ENCODE measurements around the gene WDR35.

Gene WDR35

GRCh38 chr2:19887510-19887909 lies 102.4 kb downstream of the WDR35 start:
- Histone ChIP-seq H2AFZ (no peak overlapping the region), H3K27ac (no peak overlapping the region), H3K36me3 (ENCODE audit: control insufficient read depth, insufficient read depth, low read length) (no peaks in the 10 kb centered on the region), H3K79me2 (no peaks in the 10 kb centered on the region), H3K4me1 (no peaks in the 10 kb centered on the region), H3K4me2 (ENCODE audit: low read length) (no peak overlapping the region), H3K27me3 (ENCODE audit: control insufficient read depth, insufficient read depth, low read length) (no peaks in the 10 kb centered on the region), H3K9me3 (ENCODE audit: control insufficient read depth, low read length) (no peaks in the 10 kb centered on the region), H3K4me3 (ENCODE audit: low read depth, low read length) (no peak overlapping the region), H3K9ac (no peak overlapping the region)
- no peak for TF ChIP-seq CTCF (IDR thresholded peaks at IDR 0.05)

- no peak for TF ChIP-seq CTCF (IDR thresholded peaks at IDR 0.05)
These were observed 103.6 kb downstream of the WDR35 start for GRCh38 chr2:19886261-19886660.

GRCh38 chr2:19885791-19886190 lies 104.1 kb downstream of the WDR35 start:
- no peak overlapping the region for H3K4me2 ChIP-seq (ENCODE audit: low read length)
- H2AFZ ChIP-seq, result no peak overlapping the region
- H3K9me3 ChIP-seq (ENCODE audit: control insufficient read depth, low read length), result no peaks in the 10 kb centered on the region
- H3K79me2 ChIP-seq, result no peaks in the 10 kb centered on the region
- no peak overlapping the region for H3K9ac ChIP-seq
- no peaks in the 10 kb centered on the region for H3K36me3 ChIP-seq (ENCODE audit: control insufficient read depth, insufficient read depth, low read length)
- TF ChIP-seq CTCF (IDR thresholded peaks at IDR 0.05), result no peak
- H3K27ac ChIP-seq, result no peak overlapping the region
- no peaks in the 10 kb centered on the region for H3K27me3 ChIP-seq (ENCODE audit: control insufficient read depth, insufficient read depth, low read length)
- no peak overlapping the region for H3K4me3 ChIP-seq (ENCODE audit: low read depth, low read length)
- no peaks in the 10 kb centered on the region for H3K4me1 ChIP-seq

More at GRCh38 chr2:19886261-19886660, 103.6 kb downstream of the WDR35 start:
- H3K27ac ChIP-seq, result no peak overlapping the region
- no peak overlapping the region for H3K4me3 ChIP-seq (ENCODE audit: low read depth, low read length)
- no peaks in the 10 kb centered on the region for H3K9me3 ChIP-seq (ENCODE audit: control insufficient read depth, low read length)
- no peaks in the 10 kb centered on the region for H3K79me2 ChIP-seq
- no peaks in the 10 kb centered on the region for H3K4me1 ChIP-seq
- no peak overlapping the region for H3K4me2 ChIP-seq (ENCODE audit: low read length)
- no peak overlapping the region for H3K9ac ChIP-seq
- no peaks in the 10 kb centered on the region for H3K36me3 ChIP-seq (ENCODE audit: control insufficient read depth, insufficient read depth, low read length)
- no peak overlapping the region for H2AFZ ChIP-seq
- H3K27me3 ChIP-seq (ENCODE audit: control insufficient read depth, insufficient read depth, low read length), result no peaks in the 10 kb centered on the region

- Histone ChIP-seq H3K4me3 (ENCODE audit: low read depth, low read length) (no peak overlapping the region), H3K27ac (no peak overlapping the region), H3K9me3 (ENCODE audit: control insufficient read depth, low read length) (no peaks in the 10 kb centered on the region), H3K79me2 (no peaks in the 10 kb centered on the region), H3K4me2 (ENCODE audit: low read length) (no peak overlapping the region), H2AFZ (no peak overlapping the region), H3K27me3 (ENCODE audit: control insufficient read depth, insufficient read depth, low read length) (no peaks in the 10 kb centered on the region), H3K36me3 (ENCODE audit: control insufficient read depth, insufficient read depth, low read length) (no peaks in the 10 kb centered on the region), H3K9ac (no peak overlapping the region), H3K4me1 (no peaks in the 10 kb centered on the region)
- no peak for TF ChIP-seq CTCF (IDR thresholded peaks at IDR 0.05)
These were observed 105.8 kb downstream of the WDR35 start for GRCh38 chr2:19883971-19884720.

GRCh38 chr2:19883486-19883885 lies 106.4 kb downstream of the WDR35 start:
- Histone ChIP-seq H3K27ac (no peak overlapping the region), H3K9ac (no peak overlapping the region), H3K36me3 (ENCODE audit: control insufficient read depth, insufficient read depth, low read length) (no peaks in the 10 kb centered on the region), H3K4me2 (ENCODE audit: low read length) (no peak overlapping the region), H3K79me2 (no peaks in the 10 kb centered on the region), H3K4me3 (ENCODE audit: low read depth, low read length) (no peak overlapping the region), H3K27me3 (ENCODE audit: control insufficient read depth, insufficient read depth, low read length) (no peaks in the 10 kb centered on the region), H3K9me3 (ENCODE audit: control insufficient read depth, low read length) (no peaks in the 10 kb centered on the region), H3K4me1 (no peaks in the 10 kb centered on the region), H2AFZ (no peak overlapping the region)
- TF ChIP-seq CTCF (IDR thresholded peaks at IDR 0.05), result no peak

Data from parathyroid adenoma (tissue), 2 donors.